Mesangial cell (primary cell): Measurements from ENCODE around the gene S1PR5. TPM values are rescaled to one million over a fixed set of nuclear protein-coding genes. Genes with fewer than 3 reads are reported as not detected.

Experiments
- total RNA-seq: library from RNA; depleted of rRNA; stranded (reverse); fragments of >200 nt; gene quantifications from 2 replicates; pipeline ENCODE4 v1.2.3, GENCODE V29; 2015

S1PR5 gene
- 0.65 and 0.76 TPM in 2 replicates for total RNA-seq

GRCh38 chr19:10517361-10517759 is at the start of gene S1PR5:
TSS of gene S1PR5 (minus strand) at chr19:10517447. CDS start at chr19:10515011, 2,436 bp downstream.

DNA sequence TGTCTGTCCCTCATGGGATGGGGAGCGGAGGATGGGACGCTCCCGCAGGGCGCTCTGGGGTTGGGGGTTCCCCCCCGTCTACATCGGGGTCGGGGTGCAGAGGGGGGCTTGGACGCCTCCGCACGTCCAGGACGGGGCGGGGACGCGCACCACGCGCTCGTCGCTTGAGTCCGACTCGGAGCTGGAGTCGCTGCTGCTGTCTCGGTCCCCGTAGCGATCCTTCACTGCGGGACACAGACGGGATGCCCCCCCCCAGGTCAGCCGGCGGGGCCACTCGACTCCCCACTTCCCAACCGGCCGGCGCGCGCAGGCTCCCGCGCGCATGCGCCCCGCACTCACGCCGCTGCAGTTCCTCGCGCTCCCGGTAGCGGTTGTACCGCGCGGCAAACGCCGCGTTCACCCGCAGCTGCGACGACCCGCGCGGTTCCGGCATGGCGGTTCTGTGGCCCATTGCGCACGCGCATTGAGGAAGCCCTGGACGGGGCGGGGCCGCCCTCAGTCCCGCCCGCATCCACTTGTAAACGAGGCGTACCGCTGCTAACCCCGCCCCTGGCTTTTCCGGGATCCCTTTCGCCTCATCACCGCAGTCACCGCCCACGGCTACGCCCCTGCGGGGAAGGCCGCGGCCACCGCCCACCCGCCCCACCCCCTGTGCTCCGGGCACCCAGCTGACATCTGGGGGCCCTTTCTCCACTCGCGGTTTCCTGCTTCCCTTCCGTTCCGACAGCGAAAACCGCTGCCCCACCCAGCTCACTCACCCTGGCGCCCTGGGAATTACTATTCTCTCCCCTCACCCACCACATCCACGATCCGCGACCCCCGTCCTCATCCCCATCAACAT is 48.5 kb upstream of the S1PR5 start, which contains the start of gene KRI1:
Gene KRI1, minus strand, starts transcription at position 444 of the 841 bp plus-strand sequence. Its CDS starts 11 bp downstream, at position 433.

GRCh38 chr19:10543420-10544241 is 26.4 kb upstream of the S1PR5 start, which contains the start of gene ATG4D:
TSS of gene ATG4D (plus strand) at chr19:10543904. CDS start at chr19:10544091, 187 bp downstream.

GRCh38 chr19:10503002-10503789 is 14.1 kb downstream of the S1PR5 start, which contains the start of gene KEAP1:
TSS of gene KEAP1 (minus strand) at chr19:10503356. CDS start at chr19:10500033, 3,323 bp downstream.

Other genes starting within 250 kb of the S1PR5 start
- 20.5 and 41.3 TPM in 2 replicates for gene ICAM1, start 246.3 kb downstream of the S1PR5 start, total RNA-seq
- gene ICAM4, start 230.5 kb downstream of the S1PR5 start, total RNA-seq = 0.33 and 1.1 TPM in 2 replicates
- gene ICAM5, start 227.5 kb downstream of the S1PR5 start, total RNA-seq = 0.16 and 0.63 TPM in 2 replicates
- 0.89 and 2.8 TPM in 2 replicates for gene ZGLP1, start 207.6 kb downstream of the S1PR5 start, total RNA-seq
- 21.8 and 37.1 TPM in 2 replicates for gene FDX2, start 201.4 kb downstream of the S1PR5 start, total RNA-seq
- gene RAVER1, start 183.9 kb downstream of the S1PR5 start, total RNA-seq = 37.5 and 56.5 TPM in 2 replicates
- 3.7 and 9.0 TPM in 2 replicates for gene ICAM3, start 177.8 kb downstream of the S1PR5 start, total RNA-seq
- 110 and 147 TPM in 2 replicates for gene TYK2, start 136.9 kb downstream of the S1PR5 start, total RNA-seq
- gene CDC37, start 113.9 kb downstream of the S1PR5 start, total RNA-seq = 119 and 192 TPM in 2 replicates
- 5.2 and 8.2 TPM in 2 replicates for gene PDE4A, start 96.9 kb downstream of the S1PR5 start, total RNA-seq
- 63.1 and 74.4 TPM in 2 replicates for gene KEAP1, start 14.1 kb downstream of the S1PR5 start, total RNA-seq
- gene ATG4D, start 26.5 kb upstream of the S1PR5 start, total RNA-seq = 36.3 and 50.5 TPM in 2 replicates
- gene KRI1, start 48.6 kb upstream of the S1PR5 start, total RNA-seq = 8.6 and 13.5 TPM in 2 replicates
- 8.1 and 8.3 TPM in 2 replicates for gene CDKN2D, start 51.5 kb upstream of the S1PR5 start, total RNA-seq
- gene AP1M2, start 69.9 kb upstream of the S1PR5 start, total RNA-seq = 18.0 and 51.0 TPM in 2 replicates
- 37.2 and 147 TPM in 2 replicates for gene SLC44A2, start 108.1 kb upstream of the S1PR5 start, total RNA-seq
- 108 and 155 TPM in 2 replicates for gene ILF3, start 136.9 kb upstream of the S1PR5 start, total RNA-seq
- 30.8 and 33.2 TPM in 2 replicates for gene QTRT1, start 184.0 kb upstream of the S1PR5 start, total RNA-seq
- gene DNM2, start 200.6 kb upstream of the S1PR5 start, total RNA-seq = 127 and 194 TPM in 2 replicates